Endothelial cell of umbilical vein (primary cell): ENCODE measurements around the gene ZNF688. TPM values are rescaled to one million over a fixed set of nuclear protein-coding genes. Genes with fewer than 3 reads are reported as not detected.

Experiments used
- BruUV-seq: library from RNA; stranded (reverse); fragments of 400-500 nt; replicated peaks from 2 replicates; lab custom pipeline; 2021; lab: Mats Ljungman, UMichigan
- CTCF ChIA-PET: fragments of 300-600, 350-600 bp; sonication (Branson Sonifier 250); formaldehyde crosslinking; loops from one replicate; lab custom pipeline; 2021; ENCODE audit warnings: antibody characterized with exemption, inconsistent platforms; lab: Charles Lee
- POLR2A ChIA-PET: fragments of 300-600, 350-600 bp; sonication (Branson Sonifier 250); formaldehyde crosslinking; loops from one replicate; lab custom pipeline; 2021; ENCODE audit warnings: antibody characterized with exemption, inconsistent platforms; lab: Charles Lee
- DNase-seq: peaks from one replicate; pipeline ENCODE4 v3.0.0-alpha.2; 2011; ENCODE audit warnings: low read depth, low spot score
- FAIRE-seq: peaks from 2 replicates; lab custom pipeline; 2011; peaks lifted over from hg19 to GRCh38; lab: Jason Lieb, UNC
- H2AFZ ChIP-seq: 2 replicates; pipeline ENCODE4 v1.6.0; 2012; ENCODE audit warnings: low read depth, low read length, control low read depth, inconsistent platforms
- H3K27ac ChIP-seq: 2 replicates; pipeline ENCODE4 v1.5.1; 2011; ENCODE audit warnings: low read depth, mild to moderate bottlenecking, control low read depth, low read length, moderate library complexity; ENCODE audit not compliant: insufficient read depth
- H3K27me3 ChIP-seq, 2 experiments: 2 replicates each; pipeline versions ENCODE4 v1.6.0 to v1.6.1; 2011; ENCODE audit warnings: low read length in 2 of 2, mixed read lengths in 1 of 2; ENCODE audit not compliant: control insufficient read depth in 2 of 2, insufficient read depth in 2 of 2
- H3K36me3 ChIP-seq, 2 experiments: 2 replicates in 1 of 2; 3 replicates in 1 of 2; pipeline ENCODE4 v1.5.1; 2011; ENCODE audit warnings: low read length in 2 of 2, mild to moderate bottlenecking in 1 of 2, moderate library complexity in 1 of 2; ENCODE audit not compliant: control insufficient read depth in 2 of 2, insufficient read depth in 2 of 2; ENCODE audit errors: extremely low read depth in 1 of 2
- H3K4me1 ChIP-seq: 3 replicates; pipeline ENCODE4 v1.5.1; 2011; ENCODE audit warnings: mild to moderate bottlenecking, low read length; ENCODE audit not compliant: control insufficient read depth, insufficient read depth; ENCODE audit errors: extremely low read depth
- H3K4me2 ChIP-seq: 2 replicates; pipeline ENCODE4 v1.6.1; 2011; ENCODE audit warnings: low read length, control low read depth, mixed read lengths; ENCODE audit not compliant: insufficient read depth
- H3K4me3 ChIP-seq, 3 experiments: fragments of 200-600 bp in 1 of 3; sonication (generic), shearing (Covaris generic) in 1 of 3; replicated peaks in 1 of 3; 2 replicates each; pipeline ENCODE4 v1.5.1; 2011 to 2016; ENCODE audit warnings: control low read depth in 3 of 3, low read length in 3 of 3, mild to moderate bottlenecking in 2 of 3, inconsistent platforms in 1 of 3, low read depth in 1 of 3, moderate library complexity in 1 of 3; ENCODE audit not compliant: insufficient read depth in 1 of 3
- H3K79me2 ChIP-seq: 2 replicates; pipeline ENCODE4 v1.6.0; 2012; ENCODE audit warnings: low read length, inconsistent platforms; ENCODE audit not compliant: control insufficient read depth, insufficient read depth
- H3K9ac ChIP-seq: replicated peaks from 2 replicates; pipeline ENCODE3; 2011; ENCODE audit warnings: low read length, control low read depth; ENCODE audit not compliant: insufficient read depth; ENCODE audit errors: extremely low read depth
- H3K9me1 ChIP-seq: replicated peaks from 3 replicates; pipeline ENCODE4 v1.6.0; 2011; ENCODE audit warnings: mild to moderate bottlenecking, low read length; ENCODE audit not compliant: control insufficient read depth, insufficient read depth; ENCODE audit errors: extremely low read depth
- H3K9me3 ChIP-seq: replicated peaks from 2 replicates; pipeline ENCODE4 v1.5.1; 2012; ENCODE audit warnings: low read length, inconsistent platforms; ENCODE audit not compliant: control insufficient read depth, insufficient read depth
- H4K20me1 ChIP-seq: replicated peaks from 2 replicates; pipeline ENCODE3; 2011; ENCODE audit warnings: mild to moderate bottlenecking, low read length; ENCODE audit not compliant: control insufficient read depth, insufficient read depth; ENCODE audit errors: extremely low read depth
- EZH2 ChIP-seq: IDR thresholded peaks from 2 replicates; pipeline ENCODE4 v1.6.1; 2012; ENCODE audit warnings: borderline replicate concordance, low read depth, mild to moderate bottlenecking, moderate library complexity, low read length, inconsistent platforms; ENCODE audit not compliant: severe bottlenecking
- FOS ChIP-seq: IDR thresholded peaks from 2 replicates; pipeline ENCODE4 v1.6.1; 2011; ENCODE audit warnings: mild to moderate bottlenecking, low read length, moderate library complexity, borderline replicate concordance; ENCODE audit not compliant: insufficient read depth
- GATA2 ChIP-seq: IDR thresholded peaks from 2 replicates; pipeline ENCODE4 v1.7.0; 2011; ENCODE audit warnings: low read depth, mild to moderate bottlenecking, moderate library complexity, mixed read lengths, low read length; ENCODE audit not compliant: insufficient read length, insufficient read depth
- JUN ChIP-seq: IDR thresholded peaks from 2 replicates; pipeline ENCODE4 v1.6.1; 2011; ENCODE audit warnings: borderline replicate concordance, low read depth; ENCODE audit not compliant: insufficient read length, insufficient read depth
- MAX ChIP-seq: IDR thresholded peaks from 2 replicates; pipeline ENCODE4 v1.6.1; 2011; ENCODE audit not compliant: insufficient read depth, insufficient read length
- MYC ChIP-seq: IDR thresholded peaks from one replicate; pipeline ENCODE4 v1.6.1; 2011; ENCODE audit warnings: mild to moderate bottlenecking, low read depth, low read length
- POLR2A ChIP-seq: IDR thresholded peaks from 2 replicates; pipeline ENCODE4 v1.6.1; 2012; ENCODE audit warnings: low read depth, mild to moderate bottlenecking, control low read depth, low read length
- POLR2AphosphoS5 ChIP-seq: IDR thresholded peaks from 2 replicates; pipeline ENCODE4 v1.6.1; 2012; ENCODE audit warnings: low read depth, mild to moderate bottlenecking, control low read depth, low read length, moderate library complexity; ENCODE audit not compliant: insufficient read depth
- dilution Hi-C: fragments of 300-500 bp; cut with MboI; formaldehyde crosslinking; loops from one replicate; pipeline ENCODE4 v1.15.0; 2019; ENCODE audit warnings: low sequenced_read_pairs; ENCODE audit not compliant: extremely low pct_ligation_motif_present
- intact Hi-C: fragments of 100-400 bp; cut with micrococcal nuclease; formaldehyde crosslinking; loops from one replicate; pipeline ENCODE4 v1.10.0; 2022
- polyA plus RNA-seq, 4 experiments: library from polyadenylated mRNA; depleted of rRNA in 3 of 4; stranded (reverse) in 3 of 4; unstranded in 1 of 4; fragments of >200 nt; gene quantifications; 2 replicates each; pipeline versions ENCODE4 v1.2.1 to v1.2.3, GENCODE V29; 2011 to 2012; ENCODE audit warnings: missing spikeins in 1 of 4
- total RNA-seq: library from RNA; stranded (reverse); gene quantifications from 2 replicates; pipeline ENCODE4 v1.2.3, GENCODE V29; 2021
- TF ChIP-seq, protein P1 (sequence below), 2 donors: IDR thresholded peaks; 1 replicate in 1 of 2; 2 replicates in 1 of 2; pipeline ENCODE4 v1.5.1; 2011; ENCODE audit warnings: low read length in 2 of 2, mild to moderate bottlenecking in 2 of 2, moderate library complexity in 2 of 2, control low read depth in 1 of 2, inconsistent platforms in 1 of 2, low read depth in 1 of 2; ENCODE audit not compliant: insufficient read depth in 1 of 2; ENCODE audit errors: extremely low read depth in 1 of 2

The ZNF688 gene
- total and polyA plus RNA-seq, 2 donors (not counting 3 experiments of a cell fraction or from before 2014, with no cell fraction given), result 5.4 to 10.9 TPM

GRCh38 chr16:30620169-30620568, 48.7 kb upstream of the ZNF688 start:
- Histone ChIP-seq H3K4me2 (no peak overlapping the region), H3K4me3 (no peak overlapping the region), H4K20me1 (no peaks in the 10 kb centered on the region), H3K79me2 (no peaks in the 10 kb centered on the region), H2AFZ (no peak overlapping the region), H3K9ac (no peak overlapping the region), H3K36me3 (no peaks in the 10 kb centered on the region), H3K4me1 (no peaks in the 10 kb centered on the region), H3K9me3 (no peaks in the 10 kb centered on the region), H3K27me3 (peaks cover 12 to 14% of the 10 kb centered on the region in 2 experiments), H3K27ac (no peak overlapping the region), H3K9me1 (no peaks in the 10 kb centered on the region)
- intact Hi-C loops, result no loop called here
- ChIA-PET POLR2A (no interaction called here), CTCF (interaction anchor here (1.2 to 1.8 kb wide), 4 partner anchors 9 to 31 kb away, joined by 3 to 6 read pairs (median 4); partner anchors contain the start of gene PRR14)
- FAIRE-seq (no peak), DNase-seq (no peak)
- BruUV-seq, result no TSS peak
- dilution Hi-C loops, result no loop called here
- TF ChIP-seq FOS (no peak), MYC (no peak), POLR2A (no peak), JUN (no peak), MAX (no peak), GATA2 (no peak), EZH2 (no peak), POLR2AphosphoS5 (no peak)
- TF ChIP-seq, protein P1, sequence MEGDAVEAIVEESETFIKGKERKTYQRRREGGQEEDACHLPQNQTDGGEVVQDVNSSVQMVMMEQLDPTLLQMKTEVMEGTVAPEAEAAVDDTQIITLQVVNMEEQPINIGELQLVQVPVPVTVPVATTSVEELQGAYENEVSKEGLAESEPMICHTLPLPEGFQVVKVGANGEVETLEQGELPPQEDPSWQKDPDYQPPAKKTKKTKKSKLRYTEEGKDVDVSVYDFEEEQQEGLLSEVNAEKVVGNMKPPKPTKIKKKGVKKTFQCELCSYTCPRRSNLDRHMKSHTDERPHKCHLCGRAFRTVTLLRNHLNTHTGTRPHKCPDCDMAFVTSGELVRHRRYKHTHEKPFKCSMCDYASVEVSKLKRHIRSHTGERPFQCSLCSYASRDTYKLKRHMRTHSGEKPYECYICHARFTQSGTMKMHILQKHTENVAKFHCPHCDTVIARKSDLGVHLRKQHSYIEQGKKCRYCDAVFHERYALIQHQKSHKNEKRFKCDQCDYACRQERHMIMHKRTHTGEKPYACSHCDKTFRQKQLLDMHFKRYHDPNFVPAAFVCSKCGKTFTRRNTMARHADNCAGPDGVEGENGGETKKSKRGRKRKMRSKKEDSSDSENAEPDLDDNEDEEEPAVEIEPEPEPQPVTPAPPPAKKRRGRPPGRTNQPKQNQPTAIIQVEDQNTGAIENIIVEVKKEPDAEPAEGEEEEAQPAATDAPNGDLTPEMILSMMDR (IDR thresholded peaks at IDR 0.05; ENCODE audit: extremely low read depth in 1 of 2, insufficient read depth in 1 of 2, low read depth in 1 of 2, low read length in 2 of 2), result no peak
